Activated naive CD8-positive, alpha-beta T cell (primary cell): ENCODE data around the gene ROCK2.
A peak's percentile ranks its signal among the peaks of the same experiment; 100 is the strongest.
"Not testable (repeated sequence)": the region's sequence is repeated elsewhere in the genome, so short reads cannot be mapped to it uniquely, and the experiment has no call there.

Experiments used
- H3K27ac Mint-ChIP-seq: one replicate; pipeline ENCODE4 v1.8.0; 2021; ENCODE audit warnings: mixed read lengths
- H3K27me3 Mint-ChIP-seq: one replicate; pipeline ENCODE4 v1.8.0; 2021; ENCODE audit warnings: mixed read lengths
- H3K36me3 Mint-ChIP-seq: one replicate; pipeline ENCODE4 v1.8.0; 2021; ENCODE audit warnings: mixed read lengths
- H3K4me1 Mint-ChIP-seq: one replicate; pipeline ENCODE4 v1.8.0; 2021; ENCODE audit warnings: low read depth, mixed read lengths
- H3K4me3 Mint-ChIP-seq: one replicate; pipeline ENCODE4 v1.8.0; 2021; ENCODE audit warnings: mild to moderate bottlenecking, mixed read lengths
- H3K9me3 Mint-ChIP-seq: one replicate; pipeline ENCODE4 v1.8.0; 2021; ENCODE audit warnings: low read depth, mixed read lengths

The ROCK2 gene

DNA sequence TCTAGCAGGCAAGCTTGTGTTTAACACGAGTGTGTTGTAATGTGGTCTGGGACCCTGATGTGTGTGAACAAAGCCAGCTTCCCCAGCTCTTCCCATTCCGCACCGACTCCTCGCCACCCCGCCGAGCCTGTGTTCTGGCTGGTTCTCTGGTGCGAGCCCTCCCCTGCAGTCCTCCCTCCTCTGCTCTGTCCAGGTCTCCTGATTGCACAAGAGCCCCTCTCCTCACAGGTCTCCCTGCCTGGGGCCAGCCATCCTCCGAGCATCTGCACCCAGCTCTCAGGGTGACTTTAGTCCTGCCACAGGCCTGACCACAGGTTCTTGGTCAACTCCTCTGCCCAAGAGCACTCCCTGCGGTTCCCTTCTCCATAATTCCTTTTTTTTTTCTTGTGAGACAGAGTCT is 175.9 kb downstream of the ROCK2 start:
- H3K27me3 Mint-ChIP-seq: no peaks in the 10 kb centered on the region
- H3K4me3 Mint-ChIP-seq: no peak overlapping the region
- no peaks in the 10 kb centered on the region for H3K9me3 Mint-ChIP-seq
- no peaks in the 10 kb centered on the region for H3K4me1 Mint-ChIP-seq
- no peak overlapping the region for H3K27ac Mint-ChIP-seq
- H3K36me3 Mint-ChIP-seq: peaks cover 4% of the 10 kb centered on the region

DNA sequence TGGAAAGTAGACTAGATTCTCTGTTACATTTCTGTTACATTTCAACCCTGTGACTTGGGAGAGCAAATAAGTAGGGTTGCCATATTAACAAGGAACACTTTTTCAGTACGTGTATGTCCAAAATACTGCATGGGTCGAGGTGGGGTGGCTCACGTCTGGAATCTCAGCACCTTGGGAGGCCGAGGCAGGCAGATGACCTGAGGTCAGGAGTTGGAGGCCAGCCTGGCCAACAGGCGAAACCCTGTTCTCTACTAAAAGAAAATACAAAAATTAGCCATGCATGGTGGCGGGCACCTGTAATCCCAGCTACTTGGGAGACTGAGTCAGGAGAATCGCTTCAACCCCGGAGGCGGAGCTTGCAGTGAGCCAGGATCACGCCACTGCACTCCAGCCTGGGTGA is 178.0 kb downstream of the ROCK2 start:
- peaks cover 6% of the 10 kb centered on the region for H3K36me3 Mint-ChIP-seq
- H3K4me1 Mint-ChIP-seq: no peaks in the 10 kb centered on the region
- H3K27me3 Mint-ChIP-seq: no peaks in the 10 kb centered on the region
- no peaks in the 10 kb centered on the region for H3K9me3 Mint-ChIP-seq
- H3K4me3 Mint-ChIP-seq: no peak overlapping the region
- H3K27ac Mint-ChIP-seq: no peak overlapping the region

DNA sequence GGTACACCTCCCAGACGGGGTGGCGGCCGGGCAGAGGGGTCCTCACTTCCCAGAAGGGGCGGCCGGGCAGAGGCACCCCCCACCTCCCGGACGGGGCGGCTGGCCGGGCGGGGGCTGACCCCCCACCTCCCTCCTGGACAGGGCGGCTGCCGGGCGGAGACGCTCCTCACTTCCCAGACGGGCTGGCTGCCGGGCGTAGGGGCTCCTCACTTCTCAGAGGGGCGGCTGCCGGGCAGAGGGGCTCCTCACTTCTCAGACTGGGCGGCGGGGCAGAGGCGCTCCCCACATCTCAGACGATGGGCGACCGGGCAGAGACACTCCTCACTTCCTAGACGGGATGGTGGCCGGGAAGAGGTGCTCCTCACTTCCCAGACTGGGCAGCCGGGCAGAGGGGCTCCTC is 179.4 kb downstream of the ROCK2 start:
- H3K36me3 Mint-ChIP-seq, H3K27me3 Mint-ChIP-seq, H3K27ac Mint-ChIP-seq, H3K4me3 Mint-ChIP-seq, H3K9me3 Mint-ChIP-seq: not testable (repeated sequence)
- peaks cover 11% of the 10 kb centered on the region for H3K4me1 Mint-ChIP-seq

DNA sequence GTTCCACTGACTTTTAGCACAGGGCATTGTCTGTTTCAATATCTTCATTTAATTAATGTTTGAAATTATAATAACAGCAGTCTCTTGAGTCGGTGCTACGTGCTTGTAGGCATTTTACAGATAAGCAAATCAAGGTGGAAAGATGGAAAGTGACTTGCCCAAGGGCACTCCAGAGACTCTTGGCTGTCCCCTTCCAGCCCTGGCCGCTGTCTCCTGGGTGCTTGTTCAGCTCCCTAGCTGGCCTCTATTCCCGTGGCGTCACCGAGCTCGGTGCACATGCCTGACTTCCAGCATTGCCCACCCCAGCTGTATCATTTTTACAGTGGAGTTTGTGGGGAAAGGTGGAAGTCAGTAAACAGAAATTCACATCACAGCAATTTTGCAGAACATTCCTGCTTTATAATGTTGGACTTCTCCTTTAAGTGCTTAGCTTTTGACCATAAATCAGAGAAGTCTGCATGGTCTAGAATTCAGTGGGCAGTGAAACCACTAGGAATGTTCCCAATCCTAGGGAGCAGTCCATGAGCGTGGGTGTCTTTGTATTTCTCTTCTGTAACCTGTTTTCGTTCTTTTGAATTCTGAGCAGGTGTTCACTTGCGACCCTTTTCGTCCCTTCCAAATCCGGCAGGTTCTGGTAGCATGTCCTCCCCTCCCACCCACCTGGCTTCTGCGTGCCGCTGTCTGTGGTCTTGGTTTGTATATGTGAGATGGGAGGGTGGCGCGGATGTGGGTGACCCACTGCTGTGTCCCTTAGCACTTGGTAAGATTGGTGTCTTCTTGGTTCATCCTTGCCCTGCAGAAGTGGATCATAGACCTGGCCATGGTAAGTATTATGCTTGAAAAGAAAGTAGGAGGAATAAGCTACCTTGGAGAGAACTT is 180.8 kb downstream of the ROCK2 start:
- no peaks in the 10 kb centered on the region for H3K27me3 Mint-ChIP-seq
- H3K27ac Mint-ChIP-seq: no peak overlapping the region
- H3K4me1 Mint-ChIP-seq: peaks cover 11% of the 10 kb centered on the region
- H3K4me3 Mint-ChIP-seq: no peak overlapping the region
- H3K36me3 Mint-ChIP-seq: peaks cover 6% of the 10 kb centered on the region
- no peaks in the 10 kb centered on the region for H3K9me3 Mint-ChIP-seq

DNA sequence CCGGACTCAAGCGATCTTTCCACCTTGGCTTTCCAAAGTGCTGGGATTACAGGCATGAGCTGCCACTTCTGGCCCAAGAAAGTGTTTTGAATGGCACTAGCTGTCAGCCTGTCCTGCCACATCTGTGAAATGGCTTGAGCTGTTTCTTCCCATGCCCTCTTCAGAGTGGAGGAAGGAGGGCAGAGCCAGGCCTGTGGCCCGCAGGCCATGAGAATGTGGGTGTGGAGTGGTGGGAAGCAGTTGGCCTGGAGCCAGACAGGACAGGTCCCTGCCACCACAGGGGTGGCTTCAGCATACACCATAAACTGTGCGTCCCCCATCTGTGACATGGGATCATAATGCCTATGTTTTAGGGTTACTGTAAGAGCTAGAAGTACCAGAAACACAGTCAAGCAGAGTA is 182.7 kb downstream of the ROCK2 start:
- H3K36me3 Mint-ChIP-seq: peaks cover 4% of the 10 kb centered on the region
- peaks cover 13% of the 10 kb centered on the region for H3K4me1 Mint-ChIP-seq
- no peaks in the 10 kb centered on the region for H3K9me3 Mint-ChIP-seq
- H3K4me3 Mint-ChIP-seq: no peak overlapping the region
- H3K27me3 Mint-ChIP-seq: no peaks in the 10 kb centered on the region
- H3K27ac Mint-ChIP-seq: no peak overlapping the region

DNA sequence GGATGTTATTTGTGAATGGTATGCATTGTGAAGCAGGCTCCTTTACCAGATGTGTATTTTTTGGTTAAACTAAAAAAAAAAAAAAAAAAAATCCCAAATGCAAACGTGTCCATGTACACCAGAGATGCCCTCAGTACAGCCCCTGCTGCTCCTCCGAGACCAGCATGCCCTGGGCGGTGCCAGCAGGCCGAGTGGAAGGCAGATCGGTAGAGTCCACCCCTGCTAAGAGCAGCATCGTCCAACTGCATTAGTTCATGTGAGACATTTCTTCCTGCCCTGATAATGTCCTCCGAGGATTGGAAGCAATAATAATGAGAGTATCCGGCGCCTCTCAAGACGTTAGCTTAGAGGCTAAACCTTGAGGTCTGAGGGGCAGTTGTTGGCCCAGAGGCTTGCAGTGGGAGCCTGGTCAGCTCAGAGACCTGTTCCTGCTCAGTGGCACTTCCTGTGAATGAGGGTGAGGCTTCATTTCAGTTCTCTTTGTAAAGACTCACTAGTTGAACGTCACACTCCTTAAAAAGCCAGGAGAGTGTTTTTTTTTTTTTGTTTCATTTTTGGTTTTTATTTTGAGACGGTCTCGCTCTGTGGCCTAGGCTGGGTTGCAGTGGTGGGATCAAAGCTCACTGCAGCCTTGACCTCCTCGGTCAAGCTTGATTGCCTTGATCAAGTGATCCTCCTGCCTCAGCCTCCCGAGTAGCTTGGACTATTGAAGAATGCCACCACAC is 183.5 kb downstream of the ROCK2 start:
- Mint-ChIP-seq H3K9me3 (no peaks in the 10 kb centered on the region), H3K4me1 (peaks cover 16% of the 10 kb centered on the region), H3K4me3 (no peak overlapping the region), H3K27ac (peak overlapping the region; percentile 72), H3K36me3 (peaks cover 4% of the 10 kb centered on the region), H3K27me3 (no peaks in the 10 kb centered on the region)

DNA sequence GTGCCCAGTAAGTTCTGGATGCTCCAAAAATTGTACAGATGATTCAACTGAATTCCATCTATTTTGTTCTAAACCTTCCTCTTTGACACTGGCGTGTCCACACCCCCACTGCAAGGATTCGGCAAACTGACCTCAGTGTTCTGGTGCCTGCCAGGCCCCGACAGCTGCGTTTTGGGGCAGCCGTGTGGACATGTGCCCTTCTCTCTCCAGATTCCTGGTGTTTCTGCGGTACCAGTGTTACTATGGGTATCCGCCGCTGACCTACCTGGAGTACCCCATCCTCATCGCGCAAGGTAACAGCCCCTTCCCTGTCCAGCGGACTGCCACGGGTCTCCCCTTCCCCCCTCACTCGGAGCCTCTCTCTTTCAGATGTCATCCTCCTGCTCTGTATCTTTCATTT is 184.2 kb downstream of the ROCK2 start:
- H3K9me3 Mint-ChIP-seq: no peaks in the 10 kb centered on the region
- H3K36me3 Mint-ChIP-seq: peaks cover 4% of the 10 kb centered on the region
- H3K4me3 Mint-ChIP-seq: no peak overlapping the region
- no peaks in the 10 kb centered on the region for H3K27me3 Mint-ChIP-seq
- no peak overlapping the region for H3K27ac Mint-ChIP-seq
- H3K4me1 Mint-ChIP-seq: peaks cover 17% of the 10 kb centered on the region

DNA sequence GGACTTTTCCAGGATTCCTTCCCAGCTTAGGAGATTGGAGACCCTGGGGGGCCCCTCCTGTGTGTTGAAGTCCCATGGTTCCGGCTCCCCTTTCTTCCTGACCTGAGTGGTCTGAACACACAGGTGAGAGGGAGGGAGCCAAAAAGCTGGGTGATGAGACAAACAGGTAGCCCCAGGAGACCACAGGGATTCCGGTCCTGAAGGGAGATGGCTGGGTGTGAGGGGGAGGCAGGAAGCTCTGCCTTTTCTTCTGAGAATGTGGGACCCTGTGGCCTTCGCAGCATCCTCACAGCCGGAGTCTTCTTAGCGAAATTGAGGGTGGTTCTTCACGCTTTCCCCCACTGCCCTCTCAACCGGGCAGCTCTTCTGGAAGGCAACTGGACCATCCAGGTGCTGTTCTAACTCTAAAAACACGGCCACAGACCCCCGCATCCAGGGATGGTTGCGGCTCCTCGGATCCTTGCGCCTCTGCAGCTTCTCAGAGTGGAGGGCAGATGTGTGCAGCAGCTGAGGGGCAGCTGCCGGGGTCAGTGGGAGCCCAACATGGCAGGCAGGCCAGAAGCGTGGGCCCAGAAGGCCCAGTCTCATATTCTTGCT is 184.8 kb downstream of the ROCK2 start:
- peaks cover 4% of the 10 kb centered on the region for H3K36me3 Mint-ChIP-seq
- peaks cover 17% of the 10 kb centered on the region for H3K4me1 Mint-ChIP-seq
- H3K27ac Mint-ChIP-seq: no peak overlapping the region
- H3K9me3 Mint-ChIP-seq: no peaks in the 10 kb centered on the region
- no peak overlapping the region for H3K4me3 Mint-ChIP-seq
- no peaks in the 10 kb centered on the region for H3K27me3 Mint-ChIP-seq

DNA sequence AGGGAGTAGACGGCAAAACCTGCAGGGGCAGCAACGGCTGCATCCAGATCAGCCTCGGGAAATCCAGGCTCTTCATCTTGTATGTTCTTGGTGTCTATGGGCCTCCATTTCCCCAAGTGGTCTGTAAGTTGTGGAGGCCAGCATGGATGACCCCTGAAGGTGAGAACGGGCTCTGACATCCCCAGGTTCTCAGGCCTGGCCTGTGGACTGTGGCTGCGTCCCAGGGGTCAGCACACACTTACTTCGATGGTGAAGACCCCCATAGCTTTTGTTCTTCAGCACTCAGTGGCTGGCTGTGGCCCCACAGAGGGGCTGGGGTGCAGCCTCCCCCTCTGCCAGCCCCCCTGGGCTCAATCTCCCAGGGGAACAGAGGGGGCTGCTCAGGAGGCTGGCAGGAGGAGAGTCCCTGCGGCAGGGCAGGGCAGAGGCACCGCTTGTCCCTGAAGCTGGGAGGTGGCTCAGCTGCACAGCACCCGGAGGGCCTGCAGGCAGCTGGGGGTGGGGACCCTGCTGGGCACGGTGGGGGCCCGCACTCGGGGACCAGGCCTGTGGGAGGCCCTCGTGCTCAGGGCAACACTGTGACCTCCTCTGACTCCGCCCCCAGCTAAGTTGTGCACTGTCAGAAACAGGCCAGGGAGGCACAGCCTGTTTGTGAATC is 185.4 kb downstream of the ROCK2 start:
- H3K4me3 Mint-ChIP-seq: no peak overlapping the region
- no peaks in the 10 kb centered on the region for H3K9me3 Mint-ChIP-seq
- H3K27ac Mint-ChIP-seq: no peak overlapping the region
- peaks cover 3% of the 10 kb centered on the region for H3K36me3 Mint-ChIP-seq
- no peaks in the 10 kb centered on the region for H3K27me3 Mint-ChIP-seq
- H3K4me1 Mint-ChIP-seq: peaks cover 23% of the 10 kb centered on the region

DNA sequence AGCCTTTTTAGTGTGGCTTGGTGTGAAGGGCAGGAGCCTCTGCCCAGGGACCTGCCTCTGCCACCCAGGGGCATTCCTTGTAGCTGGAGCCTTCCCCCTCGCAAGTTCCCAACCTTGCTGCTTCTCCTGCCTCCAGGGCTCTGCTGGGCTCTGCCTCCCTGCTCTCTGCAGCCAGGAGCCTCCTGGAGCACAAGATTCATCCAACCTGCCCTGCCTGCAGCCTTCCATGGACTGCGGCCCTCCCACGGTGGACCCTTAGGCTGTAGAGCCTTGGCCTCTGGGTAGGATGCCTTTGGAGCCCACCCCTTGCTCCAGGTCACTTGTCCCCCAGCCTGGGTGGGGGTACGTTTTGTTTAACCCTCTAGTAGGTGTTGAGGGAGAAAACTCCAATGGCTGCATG is 186.7 kb downstream of the ROCK2 start:
- H3K27ac Mint-ChIP-seq: no peak overlapping the region
- H3K36me3 Mint-ChIP-seq: peaks cover 2% of the 10 kb centered on the region
- H3K27me3 Mint-ChIP-seq: no peaks in the 10 kb centered on the region
- H3K4me3 Mint-ChIP-seq: no peak overlapping the region
- H3K4me1 Mint-ChIP-seq: peaks cover 23% of the 10 kb centered on the region
- H3K9me3 Mint-ChIP-seq: no peaks in the 10 kb centered on the region

DNA sequence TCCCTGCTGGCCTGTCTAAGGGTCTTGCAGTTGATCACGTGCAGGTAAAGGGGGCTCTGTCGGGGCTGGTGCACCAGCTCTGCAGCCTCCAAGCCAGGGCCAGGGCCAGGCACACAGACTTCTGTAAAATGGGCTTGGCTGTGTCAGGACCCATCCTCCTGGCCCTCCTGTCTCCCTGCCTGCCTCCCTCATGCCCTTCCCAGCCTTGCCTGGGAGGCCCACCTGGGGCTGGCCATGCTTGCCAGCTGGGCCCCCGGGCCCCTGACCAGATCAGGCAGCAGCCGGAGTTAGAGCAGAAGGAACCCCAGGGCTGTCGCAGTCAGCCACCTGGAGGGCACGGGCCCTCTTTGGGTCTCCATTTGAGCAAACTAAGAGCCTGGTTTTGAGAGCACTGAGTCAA is 187.1 kb downstream of the ROCK2 start:
- peaks cover 1% of the 10 kb centered on the region for H3K36me3 Mint-ChIP-seq
- H3K9me3 Mint-ChIP-seq: no peaks in the 10 kb centered on the region
- peaks cover 23% of the 10 kb centered on the region for H3K4me1 Mint-ChIP-seq
- no peaks in the 10 kb centered on the region for H3K27me3 Mint-ChIP-seq
- H3K4me3 Mint-ChIP-seq: no peak overlapping the region
- no peak overlapping the region for H3K27ac Mint-ChIP-seq

DNA sequence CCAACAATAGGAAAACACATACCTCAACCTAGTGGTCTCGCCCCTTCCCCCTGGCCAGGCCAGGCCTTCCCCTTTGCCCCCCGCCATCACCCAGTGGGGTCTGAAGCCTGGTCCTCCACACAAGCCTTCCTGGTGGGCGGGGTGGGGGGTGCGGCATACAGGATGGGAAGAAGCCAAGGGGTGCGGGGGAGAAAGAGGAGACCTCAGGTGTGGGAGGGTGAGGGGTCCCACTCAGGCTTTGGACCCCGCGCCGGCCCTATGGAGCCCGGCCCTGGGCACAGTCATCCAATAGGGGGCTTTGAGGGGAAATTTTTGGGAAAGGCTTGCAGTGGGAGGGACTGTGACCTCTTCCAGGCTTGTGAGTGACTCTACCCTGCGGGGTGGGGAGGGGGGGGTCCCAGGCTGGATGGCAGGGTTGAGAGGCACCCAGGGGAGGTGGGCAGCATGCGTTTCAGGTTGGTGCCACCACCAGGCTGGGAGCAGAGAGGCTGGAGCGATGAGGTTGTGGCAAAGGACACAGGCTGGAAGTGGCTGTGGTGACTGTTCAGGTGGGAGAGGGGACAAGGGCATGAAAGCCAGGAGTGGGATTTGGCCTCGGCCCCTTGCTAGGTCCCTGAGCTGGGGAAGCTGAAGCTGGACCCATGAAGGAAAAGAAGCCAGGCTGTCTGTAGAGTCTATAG is 187.9 kb downstream of the ROCK2 start:
- Mint-ChIP-seq H3K27ac (no peak overlapping the region), H3K4me1 (peaks cover 23% of the 10 kb centered on the region), H3K4me3 (peak overlapping the region; percentile 73), H3K27me3 (no peaks in the 10 kb centered on the region), H3K9me3 (no peaks in the 10 kb centered on the region), H3K36me3 (no peaks in the 10 kb centered on the region)

DNA sequence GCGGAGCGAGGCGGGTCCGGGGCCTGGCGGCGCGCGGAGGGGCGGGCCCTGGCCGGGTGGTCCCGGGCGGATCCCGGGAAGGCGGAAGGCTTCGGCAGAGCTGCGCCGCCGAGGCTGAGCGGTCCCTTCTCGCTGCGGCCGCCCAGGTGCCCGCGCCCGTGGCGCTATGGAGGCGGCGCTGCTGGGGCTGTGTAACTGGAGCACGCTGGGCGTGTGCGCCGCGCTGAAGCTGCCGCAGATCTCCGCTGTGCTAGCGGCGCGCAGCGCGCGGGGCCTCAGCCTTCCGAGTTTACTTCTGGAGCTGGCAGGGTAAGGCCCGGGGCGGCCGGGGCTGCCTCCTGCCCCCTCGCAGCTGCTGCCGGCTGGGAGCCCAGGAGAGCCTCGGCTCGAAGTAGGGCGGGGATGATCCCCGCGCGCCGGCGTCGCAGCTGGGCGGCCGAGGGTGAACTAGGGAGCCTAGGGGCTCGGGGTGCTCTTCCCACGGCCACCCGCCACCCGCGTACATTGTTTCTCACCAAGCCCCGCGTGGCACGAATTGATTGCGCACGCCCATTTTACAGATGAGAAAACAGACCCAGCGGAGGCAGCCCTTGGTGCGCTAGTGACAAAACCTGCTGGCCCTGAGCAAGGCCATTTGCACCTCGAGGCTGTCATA is 188.9 kb downstream of the ROCK2 start, which contains the start of gene SLC66A3:
Gene SLC66A3 (plus strand): TSS at position 87 of the 655 bp plus-strand sequence. CDS start 80 bp downstream, at position 167.
- H3K27ac Mint-ChIP-seq: peak within 1 kb of the TSS; percentile 87
- H3K36me3 Mint-ChIP-seq: no peaks in the 10 kb centered on the region
- H3K4me3 Mint-ChIP-seq: peak within 1 kb of the TSS; percentile 87
- no peaks in the 10 kb centered on the region for H3K27me3 Mint-ChIP-seq
- H3K4me1 Mint-ChIP-seq: peaks cover 15% of the 10 kb centered on the region
- H3K9me3 Mint-ChIP-seq: no peaks in the 10 kb centered on the region

DNA sequence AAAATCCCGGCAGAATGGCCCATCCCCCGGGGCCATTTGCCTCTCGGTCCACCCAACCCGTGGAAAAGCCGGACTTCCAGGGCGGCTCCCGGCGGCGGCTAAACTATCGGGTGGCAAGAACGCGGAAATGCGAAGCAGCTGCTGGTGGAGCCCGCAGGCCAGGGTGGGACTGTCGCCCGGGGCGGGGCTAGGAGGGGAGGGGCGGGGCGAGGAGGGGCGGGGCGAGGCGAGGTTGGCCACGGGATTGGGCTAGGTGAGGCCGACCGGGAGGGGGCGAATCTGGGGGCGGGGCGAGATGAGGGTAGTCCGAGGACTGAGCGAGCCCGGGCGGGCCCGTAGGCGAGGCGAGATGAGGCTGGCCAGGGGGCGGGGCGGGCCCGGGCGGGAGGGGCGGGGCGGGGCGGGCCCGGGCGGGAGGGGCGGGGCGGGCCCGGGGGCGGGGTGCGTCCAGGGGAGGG is 189.5 kb downstream of the ROCK2 start:
- Mint-ChIP-seq H3K27ac (peak overlapping the region; percentile 87), H3K36me3 (no peaks in the 10 kb centered on the region), H3K4me1 (peaks cover 11% of the 10 kb centered on the region), H3K4me3 (peak overlapping the region; percentile 87), H3K9me3 (no peaks in the 10 kb centered on the region), H3K27me3 (no peaks in the 10 kb centered on the region)
